ENCODE results near the gene TEKT3.

Gene TEKT3

GRCh38 chr17:15289285-15290183 is 51.9 kb downstream of the TEKT3 start:
- DNase-seq = no peak

DNA sequence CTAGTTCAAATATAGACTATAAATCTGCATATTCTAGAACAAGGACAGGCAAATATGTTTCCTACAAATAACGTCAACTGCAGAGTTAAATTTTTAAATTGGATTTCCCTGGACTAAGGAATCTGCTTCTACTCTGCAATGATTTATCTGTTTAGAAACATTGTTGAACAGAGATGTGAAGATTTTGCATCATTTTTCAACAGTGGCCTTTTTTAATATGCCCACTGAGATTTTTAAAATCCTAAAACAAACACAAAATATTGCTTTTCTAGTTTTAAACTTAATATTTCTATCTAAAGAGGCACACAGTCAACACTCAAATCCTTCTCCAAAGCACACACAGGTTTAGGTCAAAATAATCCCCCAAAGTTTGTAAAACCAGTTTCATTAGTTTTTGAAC is 52.5 kb downstream of the TEKT3 start:
- no peak for DNase-seq

- DNase-seq = peak; percentile 14
These were observed 53.7 kb downstream of the TEKT3 start for GRCh38 chr17:15287538-15288267.

DNA sequence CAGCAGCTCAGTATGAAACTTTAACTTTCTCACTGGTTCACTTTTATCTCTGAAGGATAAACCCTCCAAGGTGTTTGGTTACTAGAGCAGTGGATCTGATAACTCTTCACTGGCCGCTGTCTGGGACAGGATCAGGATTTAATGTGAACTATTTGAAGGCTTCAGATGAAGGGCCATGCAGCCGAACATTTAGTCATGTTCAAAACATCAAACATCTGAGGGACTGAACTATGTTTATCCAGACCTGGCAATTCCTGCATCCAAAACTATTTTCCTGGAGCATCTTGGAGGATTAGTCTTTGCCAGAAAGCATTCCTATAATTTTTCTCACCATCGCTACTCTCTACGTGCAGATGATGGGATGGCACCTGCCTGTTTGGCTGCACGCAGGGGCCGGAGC is 55.9 kb downstream of the TEKT3 start:
- no peak for DNase-seq

- DNase-seq = no peak
These were observed 56.9 kb downstream of the TEKT3 start for GRCh38 chr17:15284537-15284936.

DNA sequence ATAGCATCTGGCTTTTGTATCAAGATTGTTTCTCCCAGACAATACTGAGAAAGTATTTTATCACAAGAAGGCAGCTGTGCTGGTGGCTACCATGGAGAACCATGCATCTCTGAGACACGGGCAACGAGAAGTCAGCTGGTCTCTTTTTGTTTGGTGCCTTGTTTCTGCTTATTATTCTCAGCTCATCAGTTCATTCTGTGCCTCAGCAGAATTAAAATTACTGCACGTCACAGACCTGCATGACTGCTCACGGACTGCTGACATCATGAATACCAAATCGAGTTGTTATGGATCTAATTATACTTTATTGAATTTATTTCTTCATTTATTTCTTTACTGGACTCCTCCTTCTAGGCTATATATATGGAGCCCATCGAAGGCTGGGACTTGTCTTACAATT is 57.3 kb downstream of the TEKT3 start:
- no peak for DNase-seq

DNA sequence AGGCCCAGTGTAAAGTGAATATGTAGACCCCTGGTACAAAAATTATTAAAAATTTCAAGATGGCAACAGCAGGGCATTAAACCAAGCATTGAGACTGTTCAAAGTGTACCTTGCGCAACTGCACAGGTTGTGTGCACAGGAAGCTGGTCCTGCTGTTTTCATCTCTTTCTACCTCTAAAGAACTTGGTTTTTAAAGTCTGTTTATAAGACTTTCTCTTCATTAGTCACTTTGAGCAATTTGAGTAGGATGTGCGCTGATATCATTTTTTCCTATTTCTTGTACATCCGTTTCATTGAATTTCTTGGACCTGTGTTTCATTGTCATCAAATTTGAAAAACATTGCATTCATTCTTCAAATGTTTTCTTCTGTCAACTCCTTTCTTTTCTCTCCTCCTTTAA is 59.5 kb downstream of the TEKT3 start:
- DNase-seq = no peak

- peak; percentile 48 for DNase-seq
These were observed 62.4 kb downstream of the TEKT3 start for GRCh38 chr17:15278924-15279477.

DNA sequence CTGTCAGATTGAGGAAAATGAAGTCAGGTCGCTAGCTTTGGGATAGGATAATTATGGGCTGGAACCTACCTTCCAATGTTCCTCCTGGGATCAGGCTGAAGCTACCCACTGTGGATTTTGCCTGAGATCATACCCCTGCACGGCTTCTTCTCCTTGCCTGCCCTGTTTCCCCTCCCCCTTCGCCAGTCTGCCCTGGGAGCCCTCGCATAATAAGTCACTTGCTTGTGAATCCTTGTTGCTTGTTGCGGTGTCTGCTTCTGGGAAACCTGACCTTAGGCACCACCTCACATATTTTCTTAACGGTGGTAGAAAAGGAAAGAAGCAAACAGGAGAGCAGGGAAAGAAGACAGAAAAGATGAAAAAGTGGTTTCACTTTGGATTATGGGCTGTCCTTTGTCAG is 63.0 kb downstream of the TEKT3 start:
- DNase-seq = no peak

DNA sequence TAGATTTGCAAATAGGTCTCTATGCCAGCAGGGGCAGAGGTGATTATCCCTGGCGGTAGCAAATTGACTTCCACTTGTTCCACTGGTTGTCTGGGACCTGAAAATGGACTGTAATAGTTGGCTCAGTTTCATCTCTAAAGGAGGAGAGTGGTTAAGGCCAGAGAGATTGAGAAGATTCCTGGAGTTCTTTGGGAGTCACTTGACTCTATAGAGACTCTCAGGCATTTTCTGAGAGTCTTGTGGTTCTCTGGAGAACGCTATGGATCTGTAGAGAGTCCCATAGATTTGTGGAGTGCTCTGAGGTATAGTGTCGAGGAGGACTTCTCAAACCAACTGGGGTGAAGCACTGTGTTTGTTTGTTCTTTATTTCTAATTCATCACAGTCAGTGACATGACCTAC is 67.4 kb downstream of the TEKT3 start:
- no peak for DNase-seq

DNA sequence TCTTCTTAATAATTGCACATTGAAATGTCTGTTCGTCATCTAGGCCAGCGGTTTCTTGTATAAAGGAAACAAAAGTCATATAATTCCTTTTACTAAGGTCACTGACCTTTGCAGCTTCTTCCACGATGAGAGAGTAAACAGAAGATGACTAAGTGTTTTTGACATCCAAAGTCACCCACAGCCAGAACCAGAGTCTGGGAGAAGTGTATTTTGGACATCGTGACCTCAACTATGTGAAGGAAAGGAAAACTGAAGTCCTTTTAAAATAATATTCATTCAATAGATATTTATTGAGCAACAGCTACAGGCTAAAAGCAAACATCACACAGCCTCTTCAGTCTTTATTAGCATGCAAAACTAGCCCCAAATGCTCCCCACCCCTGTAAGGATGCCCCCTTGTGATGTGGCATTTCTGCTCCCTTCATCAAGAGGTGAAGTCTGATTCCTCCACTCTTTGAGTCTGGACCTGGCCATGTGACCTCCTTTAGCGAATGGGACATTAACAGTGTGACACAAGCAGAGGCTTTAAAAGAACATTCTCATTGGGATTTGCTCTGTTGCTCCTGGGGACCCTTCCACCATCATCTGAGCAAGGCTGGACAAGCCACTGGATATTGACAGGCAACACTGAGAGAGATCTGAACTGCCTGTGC is 68.1 kb downstream of the TEKT3 start:
- DNase-seq = peak; percentile 55

DNA sequence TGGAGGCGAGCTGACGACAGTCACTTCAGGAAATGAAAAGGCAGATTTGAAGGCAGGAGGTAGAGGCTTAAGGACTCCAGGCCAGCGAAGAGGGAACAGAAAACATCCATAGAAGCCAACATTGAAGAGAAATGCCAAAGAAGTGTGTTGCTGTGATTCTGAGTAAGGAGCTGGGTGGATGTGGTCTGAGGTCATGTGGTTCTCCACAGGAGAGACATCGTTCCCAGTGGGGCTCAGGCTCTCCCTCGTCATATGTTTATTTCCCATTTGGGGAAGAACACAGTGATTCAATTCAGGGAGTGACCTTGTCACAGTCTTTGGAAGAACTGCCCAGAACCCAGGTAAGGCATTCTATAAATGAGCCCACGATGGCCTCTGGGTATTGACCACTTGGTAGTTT is 69.7 kb downstream of the TEKT3 start:
- DNase-seq = peak; percentile 39

DNA sequence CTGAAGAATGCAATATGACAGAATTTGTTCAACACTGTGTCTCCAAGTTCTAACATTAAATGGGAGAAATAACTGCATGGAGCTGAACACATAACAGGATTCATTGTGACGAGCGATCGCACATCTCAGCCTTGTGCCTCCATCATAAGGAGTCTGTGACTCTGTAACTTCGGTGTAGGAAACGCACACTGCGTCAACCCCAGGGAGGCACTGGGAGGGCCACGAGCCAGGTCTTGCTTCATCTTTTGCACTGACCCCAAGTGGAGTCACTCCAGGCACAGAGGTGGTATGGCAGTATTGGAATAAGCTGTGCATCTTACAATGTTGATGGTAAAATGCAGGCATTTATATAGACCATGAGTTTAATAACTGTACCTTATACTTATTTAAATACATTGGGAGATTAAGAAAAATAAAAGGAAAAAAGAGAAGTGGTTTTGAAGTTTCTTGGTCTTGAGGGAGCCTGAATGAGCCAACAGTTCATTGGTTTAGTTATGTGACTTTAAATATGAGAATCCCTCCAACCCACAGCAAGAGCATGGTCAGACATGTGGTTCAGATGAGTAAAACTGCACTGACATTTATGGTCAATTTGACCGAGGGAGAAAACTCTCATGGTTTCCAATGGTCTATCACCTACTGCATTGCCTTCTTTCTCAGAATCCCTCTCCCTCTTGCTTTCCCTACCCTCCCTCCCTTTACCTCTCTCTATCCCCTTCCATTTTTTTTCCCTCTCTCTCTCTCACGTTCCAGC is 70.6 kb downstream of the TEKT3 start:
- DNase-seq = no peak

DNA sequence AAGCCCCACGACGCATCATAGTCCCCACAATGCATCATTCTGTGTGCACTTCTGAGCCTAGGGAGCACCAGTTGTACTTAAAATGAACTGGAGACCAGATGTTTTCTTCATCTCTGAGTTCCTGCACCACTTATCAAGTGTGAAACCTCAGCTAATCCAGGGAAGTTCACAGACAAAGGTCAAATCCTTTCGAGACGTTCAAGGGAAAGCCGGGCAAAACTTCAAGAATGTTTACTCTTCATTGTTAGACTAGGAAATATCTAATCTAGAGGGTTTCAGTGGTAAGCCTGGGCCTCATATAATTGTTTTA is 71.7 kb downstream of the TEKT3 start:
- no peak for DNase-seq

DNA sequence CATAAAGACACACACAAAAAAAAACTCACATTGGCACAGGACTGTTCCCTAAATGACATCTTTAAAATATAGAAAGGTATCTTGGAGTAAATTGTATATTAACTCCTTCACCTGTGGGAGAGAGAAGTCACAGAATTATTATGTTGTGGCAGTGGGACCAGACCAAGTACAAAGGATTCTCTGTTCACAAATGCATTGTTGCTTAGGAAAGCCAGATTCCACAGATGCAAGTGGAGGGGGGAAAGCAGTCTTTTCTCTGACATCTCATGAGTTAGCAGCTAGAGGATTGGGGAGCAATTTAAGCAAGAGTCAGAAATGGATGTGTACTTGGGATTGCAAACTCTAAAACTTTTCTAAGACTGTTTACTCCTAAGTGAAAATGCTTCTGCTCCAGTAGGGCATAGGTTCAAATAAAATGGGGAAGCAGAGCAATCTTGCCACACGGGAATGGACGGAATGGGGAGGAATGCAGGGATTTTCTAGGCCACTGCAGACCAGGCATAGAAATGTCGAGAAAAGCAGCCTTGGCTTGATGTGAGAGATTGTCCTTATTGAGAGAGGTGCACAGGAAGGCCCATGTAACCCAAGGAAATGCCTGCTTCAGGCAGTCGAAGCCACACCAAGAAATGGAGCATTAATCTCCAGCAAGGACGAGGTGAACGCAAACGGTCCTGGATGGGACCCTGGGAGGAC is 72.2 kb downstream of the TEKT3 start:
- no peak for DNase-seq

DNA sequence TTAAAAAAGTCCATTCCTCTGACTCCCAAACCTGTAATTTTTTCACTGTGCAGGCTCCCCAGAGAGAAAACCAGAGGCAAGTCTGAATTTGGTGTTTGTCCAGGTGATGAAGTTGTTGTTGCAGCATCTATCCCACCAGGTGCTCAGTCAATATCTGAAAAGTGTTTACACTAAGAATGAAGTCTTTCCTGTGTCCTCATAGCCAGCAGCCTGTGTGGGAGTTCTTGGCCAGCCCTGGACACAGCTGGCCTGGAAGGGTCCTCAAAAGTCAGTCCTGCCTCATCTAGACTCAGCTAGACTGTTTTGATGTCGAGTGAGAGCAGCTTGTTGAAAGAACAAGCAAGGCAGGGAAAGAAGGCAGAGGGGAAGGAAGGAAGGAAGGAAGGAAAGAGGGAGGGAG is 72.9 kb downstream of the TEKT3 start:
- no peak for DNase-seq

DNA sequence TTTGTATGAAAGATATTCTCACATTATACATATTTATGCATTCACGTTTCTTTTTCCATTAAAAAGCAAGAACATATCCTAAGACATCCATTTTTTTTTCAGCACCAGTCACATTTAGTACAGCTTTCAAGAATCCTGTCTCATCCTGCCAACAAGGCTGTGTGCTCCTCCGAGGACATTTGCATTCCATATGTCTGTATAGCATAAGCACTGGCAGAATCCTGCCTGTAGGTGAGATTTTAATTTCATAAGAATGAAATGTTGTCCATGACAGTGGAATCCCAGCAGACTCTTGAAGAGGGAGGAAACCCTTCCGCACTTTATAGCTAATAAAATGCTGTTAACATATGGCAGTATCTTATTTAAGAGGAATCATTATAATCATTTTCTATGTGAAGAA is 73.4 kb downstream of the TEKT3 start:
- no peak for DNase-seq

DNA sequence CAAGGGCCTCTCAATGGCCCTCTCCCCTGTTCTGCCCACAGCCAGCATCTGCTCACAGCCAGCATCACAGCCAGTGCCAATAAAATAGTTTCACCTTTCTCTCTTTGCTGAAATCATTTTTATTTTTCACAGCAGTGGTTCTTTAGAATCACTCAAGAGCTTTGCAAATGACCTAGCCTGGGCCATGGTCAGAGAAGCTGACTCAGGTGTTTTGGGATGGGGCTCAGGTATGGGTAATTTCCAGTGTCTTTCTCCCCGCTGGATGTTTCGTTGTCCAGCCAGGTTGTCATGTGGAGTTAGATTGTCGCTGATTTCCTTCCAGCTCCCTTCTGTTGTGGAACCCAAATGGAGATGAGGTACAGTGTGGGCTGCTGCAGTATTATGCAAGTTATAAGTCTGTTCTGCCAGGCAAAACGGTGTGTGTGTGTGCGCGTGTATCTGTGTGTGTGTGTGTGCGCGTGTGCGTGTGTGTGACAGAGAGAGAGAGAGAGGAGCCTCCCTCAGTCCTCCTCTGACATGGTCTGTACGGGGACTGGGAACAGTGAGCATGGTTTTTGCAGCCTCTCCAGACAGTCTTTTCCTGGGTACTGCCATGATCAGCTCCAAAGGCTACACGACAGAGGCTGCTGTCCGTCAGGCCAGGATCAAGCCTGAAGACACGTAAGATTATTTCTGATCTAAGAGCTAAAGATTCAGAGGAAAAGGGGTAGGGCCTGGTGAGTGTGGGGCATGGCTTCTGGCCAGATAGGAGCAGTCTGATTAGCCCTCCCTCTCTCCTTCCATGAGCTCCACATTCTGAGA is 74.9 kb downstream of the TEKT3 start:
- DNase-seq = no peak

GRCh38 chr17:15265131-15265530 is 76.3 kb downstream of the TEKT3 start, which contains the start of gene PMP22:
TSS of gene PMP22 (minus strand) at chr17:15265326. CDS start at chr17:15260727, 4,599 bp downstream.
- DNase-seq = no peak

- DNase-seq = no peak
These were observed 76.9 kb downstream of the TEKT3 start for GRCh38 chr17:15264542-15264941.

DNA sequence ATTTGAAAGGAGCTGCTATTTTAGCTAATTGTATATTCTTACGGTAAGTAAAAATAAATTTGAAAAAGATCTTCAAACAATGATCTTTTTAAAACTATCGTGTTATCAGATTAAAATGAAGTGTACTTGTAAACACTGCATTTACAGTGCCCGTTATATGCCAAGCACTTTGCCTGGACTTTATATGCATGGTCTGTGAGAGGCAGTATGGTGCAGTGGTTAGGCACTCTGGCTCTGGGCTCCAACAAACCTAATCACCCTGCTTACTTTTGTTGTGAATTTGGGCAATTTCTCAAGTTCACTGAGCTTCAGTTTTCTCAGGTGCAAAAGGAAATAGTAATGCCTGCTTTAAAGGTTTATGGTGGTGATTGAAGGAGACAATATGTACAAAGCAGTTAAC is 77.7 kb downstream of the TEKT3 start:
- no peak for DNase-seq
